Activated CD8-positive, alpha-beta T cell treated with anti-CD3 and anti-CD28 coated beads, Interleukin-2, amount 10 ng/mL, durations not matched to agents 7 days and 5 days (primary cell): ENCODE results near the gene TXNRD3. TPM values are rescaled to one million over a fixed set of nuclear protein-coding genes. Genes with fewer than 3 reads are reported as not detected.
"Not testable (repeated sequence)": the region's sequence is repeated elsewhere in the genome, so short reads cannot be mapped to it uniquely, and the experiment has no call there.

ENCODE experiments used
- ATAC-seq: fragments of 150-1000 bp; cut with Tn5 transposase; one replicate; pipeline ENCODE4 v1.10.0; 2021; ENCODE audit warnings: moderate library complexity
- CTCF ChIA-PET: fragments of 350-600 bp; sonication (Branson Sonifier 250); formaldehyde crosslinking; loops from one replicate; lab custom pipeline; 2021; ENCODE audit warnings: antibody characterized with exemption; lab: Charles Lee
- POLR2A ChIA-PET: fragments of 350-600 bp; sonication (Branson Sonifier 250); formaldehyde crosslinking; loops from one replicate; lab custom pipeline; 2021; ENCODE audit warnings: antibody characterized with exemption; lab: Charles Lee
- DNase-seq: peaks from one replicate; pipeline ENCODE4 v3.0.0-alpha.2; 2020
- H3K27ac Mint-ChIP-seq: one replicate; pipeline ENCODE4 v1.8.0; 2021; ENCODE audit warnings: mild to moderate bottlenecking, mixed read lengths
- H3K27me3 Mint-ChIP-seq: one replicate; pipeline ENCODE4 v1.8.0; 2021; ENCODE audit warnings: low read depth, mixed read lengths
- H3K36me3 Mint-ChIP-seq: one replicate; pipeline ENCODE4 v1.8.0; 2021; ENCODE audit warnings: low read depth, mixed read lengths
- H3K4me1 Mint-ChIP-seq: one replicate; pipeline ENCODE4 v1.8.0; 2021; ENCODE audit warnings: low read depth, mixed read lengths
- H3K4me3 Mint-ChIP-seq: one replicate; pipeline ENCODE4 v1.8.0; 2021; ENCODE audit warnings: mild to moderate bottlenecking, mixed read lengths
- H3K9me3 Mint-ChIP-seq: one replicate; pipeline ENCODE4 v1.8.0; 2022; ENCODE audit warnings: mixed read lengths; ENCODE audit not compliant: insufficient read depth
- total RNA-seq, 2 experiments: library from RNA; stranded (reverse); gene quantifications; one replicate each; pipeline ENCODE4 v1.2.3, GENCODE V29; 2021

TXNRD3 gene
- total RNA-seq, 2 experiments from 2014 or later = 1.0 to 1.3 TPM

DNA sequence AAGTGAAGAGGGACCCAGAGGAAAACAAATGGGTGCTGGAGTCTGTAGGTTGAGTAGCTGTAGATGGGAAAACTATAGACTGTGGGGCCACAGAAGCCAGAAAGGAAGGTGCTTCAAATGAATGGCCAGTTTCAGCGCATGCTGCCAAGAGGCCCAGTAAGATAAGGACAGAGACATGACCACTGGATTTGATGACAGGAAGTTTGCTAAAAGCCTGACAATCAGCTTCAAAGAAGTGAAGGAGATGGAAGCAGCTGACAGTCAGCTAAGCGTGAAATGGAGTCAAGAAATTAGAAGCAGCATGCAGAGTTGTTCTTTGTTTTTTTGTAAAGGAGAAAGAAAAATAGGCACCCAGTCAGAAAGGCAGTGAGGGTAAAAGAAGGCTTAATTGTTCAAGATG is 24.9 kb downstream of the TXNRD3 start:
- no peaks in the 10 kb centered on the region for H3K27me3 Mint-ChIP-seq
- no peaks in the 10 kb centered on the region for H3K36me3 Mint-ChIP-seq
- DNase-seq (no peak), ATAC-seq (no peak)
- no peak overlapping the region for H3K4me3 Mint-ChIP-seq
- H3K9me3 Mint-ChIP-seq = no peaks in the 10 kb centered on the region
- H3K4me1 Mint-ChIP-seq = peaks cover 8% of the 10 kb centered on the region
- ChIA-PET POLR2A (no interaction called here), CTCF (no interaction called here)
- no peak overlapping the region for H3K27ac Mint-ChIP-seq

DNA sequence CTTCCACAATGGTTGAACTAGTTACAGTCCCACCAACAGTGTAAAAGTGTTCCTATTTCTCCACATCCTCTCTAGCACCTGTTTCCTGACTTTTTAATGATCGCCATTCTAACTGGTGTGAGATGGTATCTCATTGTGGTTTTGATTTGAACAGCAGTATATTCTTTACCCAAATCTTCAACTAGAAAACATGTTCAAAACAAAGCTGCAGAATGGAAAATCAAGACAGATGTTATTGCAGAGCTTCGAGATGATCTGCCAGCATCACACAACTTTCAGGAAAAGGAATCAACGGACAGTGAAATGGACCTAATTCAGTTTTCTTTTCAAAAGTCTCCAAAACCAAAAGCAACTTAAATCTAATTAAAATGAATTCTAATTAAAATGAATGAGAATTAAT is 29.2 kb downstream of the TXNRD3 start:
- POLR2A ChIA-PET, H3K27ac Mint-ChIP-seq, CTCF ChIA-PET, ATAC-seq, H3K4me3 Mint-ChIP-seq, H3K36me3 Mint-ChIP-seq, DNase-seq, H3K4me1 Mint-ChIP-seq, H3K9me3 Mint-ChIP-seq, H3K27me3 Mint-ChIP-seq: not testable (repeated sequence)

DNA sequence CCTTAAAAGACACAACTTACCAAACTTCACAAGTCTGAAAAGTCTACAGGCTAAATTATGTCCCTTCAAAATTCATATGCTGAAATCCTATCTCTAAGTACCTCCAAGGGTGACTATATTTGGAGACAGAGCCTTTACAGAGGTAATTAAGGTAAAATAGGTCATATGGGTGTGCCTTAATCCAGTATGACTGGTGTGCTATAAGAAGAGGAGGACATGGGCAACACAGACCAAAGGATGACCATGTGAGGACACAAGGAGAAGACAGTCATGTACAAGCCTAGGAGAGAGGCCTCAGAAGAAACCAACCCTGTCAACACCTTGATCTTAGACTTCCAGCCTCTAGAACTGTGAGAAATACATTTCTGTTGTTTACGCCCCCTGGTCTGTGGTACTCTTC is 32.2 kb downstream of the TXNRD3 start:
- ATAC-seq (no peak), DNase-seq (no peak)
- CTCF ChIA-PET = interaction anchor here (0.6 to 0.9 kb wide), 2 partner anchors 20 to 100 kb away, joined by 3 read pairs; no protein-coding TSS in a partner anchor
- no peaks in the 10 kb centered on the region for H3K27me3 Mint-ChIP-seq
- H3K4me1 Mint-ChIP-seq = peaks cover 1% of the 10 kb centered on the region
- POLR2A ChIA-PET = no interaction called here
- no peaks in the 10 kb centered on the region for H3K9me3 Mint-ChIP-seq
- H3K36me3 Mint-ChIP-seq = no peaks in the 10 kb centered on the region
- no peak overlapping the region for H3K27ac Mint-ChIP-seq
- H3K4me3 Mint-ChIP-seq = no peak overlapping the region

DNA sequence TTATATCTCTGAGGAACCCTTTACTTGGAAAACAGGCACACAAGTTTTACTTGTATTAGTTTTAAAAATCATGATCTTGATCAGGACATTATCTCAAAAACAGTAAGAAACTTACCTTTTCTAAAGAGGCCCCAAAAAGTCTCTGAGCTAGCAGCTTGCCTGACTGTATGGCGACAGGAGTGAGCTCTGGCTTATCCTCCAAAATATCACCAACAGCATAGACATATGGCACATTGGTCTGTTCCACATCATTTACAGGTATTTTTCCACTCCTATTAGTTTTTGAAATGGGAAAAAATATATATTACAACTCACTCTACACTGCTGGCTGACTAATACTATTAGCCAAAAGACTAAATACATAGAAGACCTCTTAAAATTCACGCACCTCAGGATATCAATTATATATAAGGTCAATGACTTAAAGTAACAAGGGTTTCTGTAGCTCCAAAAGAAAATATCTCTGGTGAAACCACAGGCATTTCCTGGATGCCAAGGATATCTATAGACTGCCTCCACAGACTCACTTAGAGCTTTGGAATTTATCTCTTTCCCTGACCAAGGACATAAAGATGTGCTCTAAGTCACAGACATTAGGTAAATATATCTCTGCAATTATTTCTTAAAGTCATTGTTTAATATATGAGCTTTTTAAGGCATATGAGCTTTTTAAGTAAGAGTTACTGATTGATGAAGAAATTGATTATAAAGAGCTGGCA is 33.1 kb downstream of the TXNRD3 start:
- H3K4me3 Mint-ChIP-seq = no peak overlapping the region

DNA sequence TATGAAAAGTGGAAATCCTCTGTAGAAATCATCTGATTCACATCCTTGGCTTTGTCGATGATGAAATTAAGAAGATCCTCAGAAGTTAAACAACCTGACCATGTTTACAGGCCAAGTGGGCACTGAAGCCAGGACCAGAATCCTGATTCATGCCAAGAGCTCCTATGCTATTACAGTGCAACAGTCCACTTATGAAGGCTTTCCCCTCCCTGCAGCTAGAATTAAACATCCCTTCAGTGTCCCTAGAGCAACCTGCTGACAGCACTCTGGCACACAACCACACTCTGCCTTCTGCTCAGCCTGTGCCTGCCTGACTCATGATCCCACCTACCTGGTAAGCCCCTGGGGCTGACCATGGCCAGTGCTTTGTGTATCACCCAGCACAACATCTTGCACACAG is 33.8 kb downstream of the TXNRD3 start:
- ChIA-PET POLR2A (no interaction called here), CTCF (no interaction called here)
- no peak overlapping the region for H3K27ac Mint-ChIP-seq
- H3K9me3 Mint-ChIP-seq = no peaks in the 10 kb centered on the region
- DNase-seq (no peak), ATAC-seq (no peak)
- H3K4me3 Mint-ChIP-seq = no peak overlapping the region
- H3K4me1 Mint-ChIP-seq = peaks cover 13% of the 10 kb centered on the region
- H3K36me3 Mint-ChIP-seq = no peaks in the 10 kb centered on the region
- no peaks in the 10 kb centered on the region for H3K27me3 Mint-ChIP-seq

More for the DNA sequence above, 33.1 kb downstream of the TXNRD3 start:
- POLR2A ChIA-PET = no interaction called here
- ATAC-seq = no peak
- Mint-ChIP-seq H3K9me3 (no peaks in the 10 kb centered on the region), H3K27me3 (no peaks in the 10 kb centered on the region), H3K27ac (no peak overlapping the region), H3K36me3 (no peaks in the 10 kb centered on the region), H3K4me1 (peaks cover 11% of the 10 kb centered on the region)
- DNase-seq = no peak
- CTCF ChIA-PET = interaction anchor here (0.6 to 0.9 kb wide), 2 partner anchors 21 to 99 kb away, joined by 3 read pairs; no protein-coding TSS in a partner anchor

DNA sequence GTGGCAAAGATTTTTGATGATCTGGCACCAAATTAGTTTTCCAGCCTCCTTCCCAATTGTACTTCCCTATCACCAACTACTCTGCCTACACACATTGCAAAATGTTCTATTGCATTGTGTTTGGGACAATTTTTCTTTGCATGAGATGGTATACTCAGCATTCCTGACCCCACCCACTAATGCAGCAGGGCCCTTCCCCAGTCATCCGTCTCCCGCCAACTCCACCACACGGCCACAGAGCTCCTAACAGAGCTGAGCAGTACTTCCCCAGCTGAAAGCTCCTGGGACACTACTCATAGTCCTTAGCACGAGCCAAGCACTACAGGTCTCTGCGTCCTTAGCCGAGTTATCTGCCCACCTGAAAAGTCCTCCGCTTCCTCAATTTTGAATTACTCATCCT is 34.2 kb downstream of the TXNRD3 start:
- H3K36me3 Mint-ChIP-seq = no peaks in the 10 kb centered on the region
- DNase-seq = no peak
- no peaks in the 10 kb centered on the region for H3K27me3 Mint-ChIP-seq
- no peak overlapping the region for H3K27ac Mint-ChIP-seq
- ChIA-PET POLR2A (no interaction called here), CTCF (no interaction called here)
- no peaks in the 10 kb centered on the region for H3K9me3 Mint-ChIP-seq
- H3K4me3 Mint-ChIP-seq = no peak overlapping the region
- ATAC-seq = no peak
- peaks cover 13% of the 10 kb centered on the region for H3K4me1 Mint-ChIP-seq

DNA sequence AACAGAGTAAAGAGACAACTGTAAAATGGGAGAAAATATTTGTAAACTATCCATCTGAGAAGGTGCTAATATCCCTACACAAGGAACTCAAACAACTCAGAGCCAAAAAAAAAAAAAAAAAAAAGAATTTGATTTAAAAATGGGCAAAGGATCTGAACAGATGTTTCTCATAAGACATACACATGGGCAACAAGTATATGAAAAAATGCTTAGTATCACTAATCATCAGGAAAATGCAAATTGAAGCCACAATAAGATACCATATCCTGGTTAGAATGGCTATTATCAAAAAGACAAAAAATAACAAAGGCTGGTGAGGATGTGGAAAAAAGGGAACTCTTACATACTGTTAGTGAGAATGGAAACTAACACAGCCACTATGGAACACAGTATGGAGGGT is 36.2 kb downstream of the TXNRD3 start:
- ChIA-PET POLR2A (no interaction called here), CTCF (no interaction called here)
- no peaks in the 10 kb centered on the region for H3K36me3 Mint-ChIP-seq
- no peak overlapping the region for H3K27ac Mint-ChIP-seq
- no peaks in the 10 kb centered on the region for H3K9me3 Mint-ChIP-seq
- ATAC-seq = no peak
- H3K4me1 Mint-ChIP-seq = peaks cover 14% of the 10 kb centered on the region
- no peak for DNase-seq
- H3K27me3 Mint-ChIP-seq = no peaks in the 10 kb centered on the region
- no peak overlapping the region for H3K4me3 Mint-ChIP-seq

DNA sequence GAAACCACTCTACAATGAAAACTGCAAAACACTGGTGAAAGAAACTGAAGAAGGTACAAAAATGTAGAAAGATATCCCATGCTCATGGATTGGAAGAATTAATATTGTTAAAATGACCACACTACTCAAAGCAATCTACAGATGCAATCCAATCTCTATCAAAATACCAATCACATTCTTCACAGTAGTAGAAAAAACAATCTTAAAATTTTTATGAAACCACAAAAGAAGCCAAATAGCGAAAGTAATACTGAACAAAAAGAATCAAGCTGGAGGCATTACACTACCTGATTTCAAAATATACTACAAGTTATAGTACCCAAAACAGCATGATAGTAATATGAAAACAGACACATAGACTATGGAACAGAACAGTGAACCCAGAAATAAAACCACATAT is 36.9 kb downstream of the TXNRD3 start:
- ATAC-seq (no peak), DNase-seq (no peak)
- ChIA-PET POLR2A (no interaction called here), CTCF (no interaction called here)
- Mint-ChIP-seq H3K27me3 (no peaks in the 10 kb centered on the region), H3K9me3 (no peaks in the 10 kb centered on the region), H3K4me3 (no peak overlapping the region), H3K36me3 (no peaks in the 10 kb centered on the region), H3K27ac (no peak overlapping the region), H3K4me1 (peaks cover 20% of the 10 kb centered on the region)

DNA sequence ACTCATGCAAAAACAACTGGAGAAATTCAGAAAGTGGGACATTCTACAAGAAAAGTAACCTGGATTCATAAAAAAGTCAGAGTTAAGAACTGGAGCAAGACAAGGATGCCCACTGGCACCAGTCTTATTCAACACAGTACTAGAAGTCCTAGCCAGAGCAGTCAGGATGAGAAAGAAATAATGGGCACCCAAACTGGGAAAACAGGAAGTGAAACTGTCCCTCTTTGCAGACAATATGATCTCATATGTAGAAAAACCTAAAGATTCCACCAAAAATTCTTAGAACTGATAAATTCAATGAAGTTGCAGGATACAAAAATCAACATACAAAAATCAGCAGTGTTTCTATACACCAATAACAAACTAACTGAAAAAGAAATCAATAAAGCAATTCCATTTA is 37.4 kb downstream of the TXNRD3 start:
- no peak overlapping the region for H3K4me3 Mint-ChIP-seq
- no peak overlapping the region for H3K27ac Mint-ChIP-seq
- ATAC-seq = no peak
- H3K36me3 Mint-ChIP-seq = no peaks in the 10 kb centered on the region
- ChIA-PET POLR2A (no interaction called here), CTCF (no interaction called here)
- no peaks in the 10 kb centered on the region for H3K9me3 Mint-ChIP-seq
- no peak for DNase-seq
- no peaks in the 10 kb centered on the region for H3K27me3 Mint-ChIP-seq
- H3K4me1 Mint-ChIP-seq = peaks cover 25% of the 10 kb centered on the region

DNA sequence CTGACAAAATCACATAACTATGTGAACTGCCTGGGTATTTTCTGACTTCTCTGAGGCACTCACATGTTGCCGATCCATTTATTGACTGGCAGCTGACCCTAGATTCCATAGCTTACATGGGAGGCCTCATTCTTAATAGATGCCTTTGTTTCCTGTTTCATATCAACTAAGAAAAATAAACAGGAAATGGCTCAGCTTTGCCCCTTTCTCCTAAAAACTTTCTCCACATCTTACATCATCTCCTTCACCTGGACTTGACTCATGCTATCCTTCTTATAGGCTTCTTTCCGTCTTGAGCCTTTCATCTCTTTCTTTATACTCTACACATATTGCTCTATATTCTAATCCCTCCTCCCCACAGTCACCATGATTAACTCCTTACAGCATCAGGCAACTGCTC is 38.0 kb downstream of the TXNRD3 start:
- Mint-ChIP-seq H3K36me3 (no peaks in the 10 kb centered on the region), H3K4me3 (no peak overlapping the region), H3K4me1 (peaks cover 30% of the 10 kb centered on the region), H3K9me3 (no peaks in the 10 kb centered on the region), H3K27ac (no peak overlapping the region), H3K27me3 (no peaks in the 10 kb centered on the region)
- POLR2A ChIA-PET = no interaction called here
- no peak for ATAC-seq
- no peak for DNase-seq
- CTCF ChIA-PET = no interaction called here

DNA sequence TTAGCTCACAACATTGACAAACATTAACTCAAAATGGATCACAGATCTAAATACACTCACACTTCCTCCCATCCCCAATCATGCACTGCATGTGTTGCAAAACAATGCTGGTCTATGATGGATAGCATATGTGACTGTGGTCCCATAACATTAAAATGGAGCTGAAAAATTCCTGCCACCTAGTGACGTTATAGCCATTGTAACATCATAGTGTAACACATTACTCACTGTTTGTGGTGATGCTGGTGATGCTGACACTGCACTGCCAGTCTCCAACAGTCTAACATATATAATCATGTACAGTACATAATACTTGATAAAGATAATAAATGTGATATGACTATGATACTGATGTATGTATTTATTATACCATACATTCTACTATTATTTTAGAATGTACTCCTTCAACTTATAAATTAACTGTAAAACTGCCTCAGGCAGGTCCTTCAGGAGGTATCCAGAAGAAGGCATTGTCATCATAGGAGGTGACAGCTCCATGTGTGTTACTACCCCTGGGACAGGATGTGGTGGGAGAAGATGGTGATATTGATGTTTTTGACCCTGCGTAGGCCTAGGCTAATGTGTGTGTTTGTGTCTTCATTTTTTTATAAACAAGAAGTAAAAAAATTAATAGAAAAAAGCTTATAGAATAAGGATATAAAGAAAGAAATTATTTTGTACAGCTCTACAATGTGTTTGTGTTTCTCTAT is 41.3 kb downstream of the TXNRD3 start:
- Mint-ChIP-seq H3K4me1 (peaks cover 30% of the 10 kb centered on the region), H3K4me3 (no peak overlapping the region), H3K27me3 (no peaks in the 10 kb centered on the region), H3K36me3 (no peaks in the 10 kb centered on the region), H3K9me3 (no peaks in the 10 kb centered on the region), H3K27ac (peak overlapping the region; percentile 41)
- ChIA-PET CTCF (interaction anchor here (2.6 kb wide), 1 partner anchor 91 kb away, joined by 11 read pairs; no protein-coding TSS in a partner anchor), POLR2A (no interaction called here)
- no peak for ATAC-seq
- no peak for DNase-seq

DNA sequence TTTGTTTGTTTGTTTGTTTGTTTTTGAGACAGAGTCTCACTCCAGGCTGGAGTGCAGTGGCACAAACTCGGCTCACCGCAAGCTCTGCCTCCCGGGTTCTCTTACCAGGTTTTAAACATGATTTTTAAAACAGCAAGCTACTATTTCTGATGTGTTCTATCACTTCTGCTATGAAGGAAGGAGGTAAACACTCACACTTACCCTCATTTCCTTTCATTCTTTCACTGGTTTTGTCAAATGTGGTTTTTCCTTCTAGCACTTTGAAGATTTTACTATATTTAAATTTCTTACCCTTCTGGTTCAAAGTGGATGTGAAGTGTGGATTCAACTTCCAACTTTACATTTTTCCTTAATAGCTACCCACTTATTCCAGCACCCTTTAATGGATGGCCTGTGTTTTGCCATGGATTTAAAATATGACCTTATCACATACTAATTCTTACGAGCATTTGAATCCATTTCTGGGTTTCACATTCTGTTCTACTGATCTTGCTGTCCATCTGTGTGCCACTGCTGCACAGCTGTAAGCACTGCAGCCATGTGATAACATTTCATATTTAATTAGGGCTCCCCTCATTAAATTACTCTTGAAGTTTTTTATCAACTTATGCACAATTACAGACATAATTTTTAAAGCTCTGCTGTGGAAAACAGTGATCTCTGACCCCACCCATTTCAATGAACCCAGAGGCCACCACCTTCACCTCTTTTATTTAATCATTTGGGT is 42.3 kb downstream of the TXNRD3 start:
- H3K27ac Mint-ChIP-seq = peak overlapping the region; percentile 37
- POLR2A ChIA-PET = no interaction called here
- no peaks in the 10 kb centered on the region for H3K36me3 Mint-ChIP-seq
- ATAC-seq (no peak), DNase-seq (no peak)
- H3K9me3 Mint-ChIP-seq = no peaks in the 10 kb centered on the region
- H3K27me3 Mint-ChIP-seq = no peaks in the 10 kb centered on the region
- peaks cover 28% of the 10 kb centered on the region for H3K4me1 Mint-ChIP-seq
- CTCF ChIA-PET = interaction anchor here (0.7 to 2.6 kb wide), 3 partner anchors 63 to 1061 kb away, joined by 3 to 11 read pairs (median 3); no protein-coding TSS in a partner anchor
- H3K4me3 Mint-ChIP-seq = no peak overlapping the region
